Left ventricle myocardium inferior (tissue), 1 donor: Measurements from ENCODE around the gene GRIN2A. TPM values are rescaled to one million over a fixed set of nuclear protein-coding genes. Genes with fewer than 3 reads are reported as not detected.

Source experiments
- DNase-seq: peaks from one replicate; pipeline ENCODE4 v3.0.0-alpha.2; 2020
- H3K27ac ChIP-seq: fragments of 200-600 bp; replicated peaks from 2 replicates; pipeline ENCODE4 v1.8.0; 2021
- H3K27me3 ChIP-seq: fragments of 200-600 bp; 2 replicates; pipeline ENCODE4 v1.8.0; 2021; ENCODE audit warnings: low read depth
- H3K36me3 ChIP-seq: fragments of 200-600 bp; 2 replicates; pipeline ENCODE4 v1.8.0; 2021
- H3K4me1 ChIP-seq: fragments of 200-600 bp; 2 replicates; pipeline ENCODE4 v1.8.0; 2021
- H3K4me3 ChIP-seq: fragments of 200-600 bp; 2 replicates; pipeline ENCODE4 v1.8.0; 2021; ENCODE audit warnings: mild to moderate bottlenecking, moderate library complexity
- H3K9me3 ChIP-seq: fragments of 200-600 bp; replicated peaks from 2 replicates; pipeline ENCODE4 v1.8.0; 2021
- CTCF ChIP-seq: fragments of 200-600 bp; IDR thresholded peaks from 2 replicates; pipeline ENCODE4 v1.8.0; 2021; ENCODE audit warnings: antibody characterized with exemption, mild to moderate bottlenecking, borderline replicate concordance
- intact Hi-C: fragments of 100-400 bp; cut with micrococcal nuclease; formaldehyde crosslinking; loops from one replicate; pipeline ENCODE4 v1.11.0; 2022
- total RNA-seq: library from RNA; stranded (reverse); fragmentation: NEBNext Ultra II Directional; extraction: Animal tissue kit (Norgen Biotek cat#: 25700); gene quantifications from one replicate; pipeline ENCODE4 v1.2.1, GENCODE V29; 2021
- donor health status: DM: no; HTN: yes; CAD: no; lungs with severe emphysema.

The GRIN2A gene
- total RNA-seq, 1 donor from 2014 or later = 2.4 TPM

- Histone ChIP-seq H3K27ac (peak overlapping the region; percentile 12), H3K36me3 (no peaks in the 10 kb centered on the region), H3K27me3 (peaks cover 58% of the 10 kb centered on the region), H3K4me1 (no peaks in the 10 kb centered on the region), H3K4me3 (no peak overlapping the region), H3K9me3 (no peaks in the 10 kb centered on the region)
- DNase-seq = no peak
- intact Hi-C loops = no loop called here
- TF ChIP-seq CTCF = no peak
Observed at GRCh38 chr16:9953908-9954570, 228.2 kb downstream of the GRIN2A start.

- Histone ChIP-seq H3K27ac (no peak overlapping the region), H3K36me3 (no peaks in the 10 kb centered on the region), H3K4me1 (no peaks in the 10 kb centered on the region), H3K4me3 (no peak overlapping the region), H3K27me3 (peaks cover 48% of the 10 kb centered on the region), H3K9me3 (no peaks in the 10 kb centered on the region)
- intact Hi-C loops = no loop called here
- DNase-seq = no peak
- no peak for TF ChIP-seq CTCF
Observed at GRCh38 chr16:9950658-9951057, 231.6 kb downstream of the GRIN2A start.

- intact Hi-C loops = no loop called here
- H3K9me3 ChIP-seq = no peaks in the 10 kb centered on the region
- no peaks in the 10 kb centered on the region for H3K36me3 ChIP-seq
- no peak for DNase-seq
- no peak overlapping the region for H3K4me3 ChIP-seq
- no peak for TF ChIP-seq CTCF
- peaks cover 46% of the 10 kb centered on the region for H3K27me3 ChIP-seq
- H3K27ac ChIP-seq = no peak overlapping the region
- H3K4me1 ChIP-seq = no peaks in the 10 kb centered on the region
Observed at GRCh38 chr16:9949396-9949795, 232.8 kb downstream of the GRIN2A start.

- H3K27me3 ChIP-seq = peaks cover 46% of the 10 kb centered on the region
- no peaks in the 10 kb centered on the region for H3K9me3 ChIP-seq
- DNase-seq = no peak
- no peak overlapping the region for H3K27ac ChIP-seq
- TF ChIP-seq CTCF = no peak
- intact Hi-C loops = no loop called here
- H3K4me3 ChIP-seq = no peak overlapping the region
- H3K4me1 ChIP-seq = no peaks in the 10 kb centered on the region
- H3K36me3 ChIP-seq = no peaks in the 10 kb centered on the region
Observed at GRCh38 chr16:9948933-9949332, 233.3 kb downstream of the GRIN2A start.

GRCh38 chr16:9946022-9946720, 236.1 kb downstream of the GRIN2A start:
- intact Hi-C loops = no loop called here
- Histone ChIP-seq H3K27me3 (peaks cover 23% of the 10 kb centered on the region), H3K36me3 (no peaks in the 10 kb centered on the region), H3K27ac (no peak overlapping the region), H3K4me1 (no peaks in the 10 kb centered on the region), H3K4me3 (no peak overlapping the region), H3K9me3 (no peaks in the 10 kb centered on the region)
- DNase-seq = no peak
- peak; percentile 37 for TF ChIP-seq CTCF
